Stimulated activated CD4-positive, alpha-beta T cell treated with anti-CD3 and anti-CD28 coated beads, Interleukin-2, amount 100 ng/mL, for 4 hours (primary cell): ENCODE measurements around the gene CHRDL2.

Experiments used
- DNase-seq: peaks from one replicate; pipeline ENCODE4 v3.0.0-alpha.2; 2020; ENCODE audit warnings: low read depth

Gene CHRDL2

GRCh38 chr11:74685338-74685737 lies 45.9 kb downstream of the CHRDL2 start:
- no peak for DNase-seq

GRCh38 chr11:74684661-74685060 lies 46.6 kb downstream of the CHRDL2 start:
- DNase-seq: no peak

DNA sequence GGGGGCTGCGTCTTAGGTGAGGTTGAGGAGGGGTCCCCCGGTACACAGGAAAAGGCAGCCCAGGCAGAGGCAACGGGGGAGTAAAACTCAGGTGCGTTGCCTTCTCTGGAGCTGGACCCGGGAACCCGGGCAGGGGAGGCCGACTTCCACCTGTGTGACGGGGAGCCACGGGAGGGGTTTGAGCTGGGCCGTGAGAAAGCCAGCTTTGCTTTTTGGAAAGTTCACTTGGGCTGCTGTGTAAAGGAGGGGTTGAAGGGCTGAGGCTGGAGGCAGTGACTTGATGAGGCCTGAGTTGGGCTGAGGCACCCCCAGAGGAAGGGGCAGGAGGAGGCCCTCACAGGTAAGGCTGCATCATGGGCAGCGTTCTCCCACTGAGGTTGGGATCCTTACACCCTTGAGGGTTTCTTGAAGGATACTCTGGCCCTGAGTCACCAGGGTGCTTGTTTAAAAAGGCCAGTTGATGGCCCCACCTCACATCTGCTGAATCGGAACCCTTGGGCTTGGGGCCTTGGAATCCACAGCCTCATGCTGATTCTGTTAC lies 47.2 kb downstream of the CHRDL2 start:
- no peak for DNase-seq

GRCh38 chr11:74683279-74683871 lies 47.9 kb downstream of the CHRDL2 start:
- no peak for DNase-seq

GRCh38 chr11:74682731-74683278 lies 48.4 kb downstream of the CHRDL2 start:
- DNase-seq: no peak

- DNase-seq: no peak
Measured at GRCh38 chr11:74681686-74682651, 49.3 kb downstream of the CHRDL2 start.

DNA sequence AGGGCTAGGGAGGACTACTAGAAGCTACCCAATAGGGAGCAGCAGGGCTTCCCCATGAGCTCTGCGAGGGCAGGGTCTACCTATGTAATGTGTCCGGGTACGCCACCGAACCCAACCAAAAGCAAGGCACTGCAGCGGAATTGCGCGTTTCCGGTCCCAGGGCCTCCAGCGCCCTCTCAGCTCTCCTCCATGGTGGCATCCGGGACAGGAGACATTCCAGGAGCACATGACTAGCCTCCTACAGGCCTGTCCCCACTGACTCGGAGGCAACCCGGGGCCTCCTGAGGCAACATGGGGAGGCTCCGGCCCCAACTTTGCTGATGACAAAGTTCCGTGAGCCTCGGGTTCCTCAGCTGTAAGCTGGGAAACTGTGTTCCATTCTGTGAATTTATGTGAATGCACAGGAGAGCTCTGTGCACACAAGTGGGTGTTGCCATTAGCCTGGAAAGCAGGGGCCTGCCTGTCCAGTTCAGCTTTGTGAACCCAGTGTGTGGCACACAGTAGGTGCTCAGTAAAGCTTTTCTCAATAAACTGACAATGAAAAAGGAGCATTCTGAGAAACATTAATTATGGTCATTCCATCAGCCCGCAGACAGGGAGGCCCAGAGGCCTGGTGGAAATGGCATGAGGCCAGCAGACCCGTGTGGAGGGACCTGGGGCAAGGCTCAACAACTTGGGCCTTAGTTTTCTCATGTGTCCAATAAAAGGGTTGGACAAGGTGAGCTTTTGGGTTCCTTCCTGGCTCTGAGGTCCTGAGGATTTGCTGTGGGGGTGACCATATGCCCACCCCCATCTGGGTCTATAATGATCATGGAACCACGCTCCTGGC lies 50.3 kb downstream of the CHRDL2 start:
- DNase-seq: no peak

DNA sequence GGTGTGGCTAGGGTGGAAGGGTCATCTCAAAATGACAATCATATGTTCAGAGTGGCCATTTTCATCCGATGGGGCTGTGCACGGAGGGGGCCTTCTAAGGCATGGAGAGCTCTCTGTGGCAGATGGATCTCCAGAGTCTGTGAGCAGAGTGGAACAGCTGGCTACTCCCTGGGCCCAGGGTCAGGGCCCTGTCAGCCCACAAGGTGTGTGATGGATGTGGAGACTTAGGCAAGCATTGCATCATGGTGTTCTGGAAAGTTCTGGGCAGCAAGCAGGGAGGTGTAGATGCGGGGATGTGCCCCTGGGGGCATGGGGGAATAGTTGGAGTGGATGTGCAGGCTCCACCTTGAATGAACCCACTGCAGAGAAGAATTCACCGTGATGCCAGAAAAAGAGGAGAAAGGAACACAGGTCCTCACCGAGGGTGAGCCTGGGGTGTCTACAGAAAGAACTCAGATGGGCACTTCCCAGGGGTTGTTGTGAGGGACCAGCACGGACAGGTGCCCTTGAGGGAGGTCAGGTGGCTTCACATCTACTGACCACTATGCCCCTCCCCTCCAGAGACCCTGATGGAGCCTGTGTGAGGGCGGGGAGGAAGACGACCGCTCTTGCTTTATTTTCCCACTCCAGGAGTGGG lies 51.1 kb downstream of the CHRDL2 start:
- no peak for DNase-seq

DNA sequence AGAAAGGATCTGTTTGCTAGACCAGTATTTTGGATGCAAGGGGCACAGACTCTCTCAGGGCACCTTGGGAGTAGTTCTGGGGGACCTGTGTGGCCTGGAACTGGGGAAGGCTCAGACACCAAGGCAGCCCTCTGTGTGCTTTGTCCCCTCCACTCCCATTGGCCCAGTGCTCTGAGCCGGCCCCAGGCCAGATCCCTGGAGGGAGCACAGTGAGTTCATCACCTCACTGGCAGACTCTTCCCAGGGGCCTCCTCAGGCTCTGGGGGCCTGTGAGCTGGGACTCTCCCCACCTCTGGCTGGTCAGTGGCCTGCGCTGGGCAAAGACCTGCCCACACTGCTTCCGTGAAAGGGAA lies 51.7 kb downstream of the CHRDL2 start:
- DNase-seq: no peak

- DNase-seq: no peak
Measured at GRCh38 chr11:74678591-74679512, 52.4 kb downstream of the CHRDL2 start.

DNA sequence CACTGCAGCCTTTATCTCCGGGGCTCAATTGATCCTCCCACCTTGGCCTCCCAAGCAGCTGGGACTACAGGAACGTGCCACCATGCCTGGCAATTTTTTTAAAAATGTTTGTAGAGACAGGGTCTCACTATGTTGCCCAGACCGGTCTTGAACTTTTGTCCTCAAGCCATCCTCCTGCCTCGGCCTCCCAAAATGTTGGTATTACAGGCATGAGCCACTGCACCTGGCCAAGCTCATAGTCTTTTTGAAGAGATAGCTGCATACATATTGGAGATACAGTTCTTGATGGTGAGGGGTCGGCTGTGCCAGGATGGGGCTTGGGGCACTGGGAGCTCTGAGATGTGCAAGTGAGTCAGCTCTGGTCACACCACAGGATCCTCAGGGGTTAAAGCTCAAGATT lies 53.2 kb downstream of the CHRDL2 start:
- DNase-seq: no peak

- no peak for DNase-seq
Measured at GRCh38 chr11:74677131-74677530, 54.1 kb downstream of the CHRDL2 start.

DNA sequence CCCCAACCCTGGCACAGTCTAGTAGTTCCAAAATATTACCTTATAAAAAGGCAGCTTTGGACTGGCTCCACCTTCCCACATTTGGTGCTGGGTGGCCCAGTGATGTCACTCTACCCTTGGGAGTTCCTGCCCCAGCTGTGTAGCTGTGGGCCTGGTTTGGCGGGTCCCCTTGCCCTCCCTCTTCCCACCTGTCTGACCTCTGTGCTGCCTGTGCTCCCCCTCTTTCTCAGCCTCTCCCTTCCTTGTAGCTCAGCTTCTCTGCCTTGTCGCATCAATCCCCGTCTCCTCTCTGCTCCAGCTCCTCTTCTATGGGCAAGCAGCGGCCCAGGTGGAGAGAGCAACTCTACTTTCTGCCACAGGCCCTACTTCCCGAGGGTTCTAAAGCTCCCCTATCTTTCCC lies 54.6 kb downstream of the CHRDL2 start:
- no peak for DNase-seq

GRCh38 chr11:74675761-74676160 lies 55.5 kb downstream of the CHRDL2 start:
- no peak for DNase-seq

DNA sequence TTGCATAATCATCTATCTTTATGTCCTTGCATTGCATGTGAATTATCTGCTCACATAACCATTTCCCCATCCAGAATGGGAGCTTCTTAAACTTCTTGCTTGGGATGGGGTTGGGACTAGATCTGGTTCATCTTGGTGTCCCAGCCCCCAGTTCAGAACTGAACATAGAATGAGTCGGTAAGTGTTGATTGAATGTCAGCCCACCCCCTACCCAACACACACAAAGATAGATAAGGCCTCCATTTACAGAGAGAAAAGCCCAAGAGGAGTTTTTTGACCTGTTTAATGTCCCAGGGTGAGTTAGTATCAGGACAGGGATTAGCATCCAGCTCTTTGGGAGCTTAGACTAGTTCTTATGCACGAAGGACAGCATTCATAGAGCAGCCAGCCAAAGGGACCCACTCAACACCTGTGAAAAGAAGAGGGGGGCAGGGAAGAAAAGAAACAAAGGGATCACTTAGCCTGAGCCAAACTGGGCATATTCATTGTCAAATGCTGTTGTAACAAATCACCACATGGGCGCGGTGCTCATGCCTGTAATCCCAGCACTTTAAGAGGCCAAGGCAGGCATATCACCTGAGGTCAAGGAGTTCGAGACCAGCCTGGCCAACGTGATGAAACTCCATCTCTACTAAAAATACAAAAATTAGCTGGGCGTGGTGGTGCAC lies 57.4 kb downstream of the CHRDL2 start:
- DNase-seq: no peak

DNA sequence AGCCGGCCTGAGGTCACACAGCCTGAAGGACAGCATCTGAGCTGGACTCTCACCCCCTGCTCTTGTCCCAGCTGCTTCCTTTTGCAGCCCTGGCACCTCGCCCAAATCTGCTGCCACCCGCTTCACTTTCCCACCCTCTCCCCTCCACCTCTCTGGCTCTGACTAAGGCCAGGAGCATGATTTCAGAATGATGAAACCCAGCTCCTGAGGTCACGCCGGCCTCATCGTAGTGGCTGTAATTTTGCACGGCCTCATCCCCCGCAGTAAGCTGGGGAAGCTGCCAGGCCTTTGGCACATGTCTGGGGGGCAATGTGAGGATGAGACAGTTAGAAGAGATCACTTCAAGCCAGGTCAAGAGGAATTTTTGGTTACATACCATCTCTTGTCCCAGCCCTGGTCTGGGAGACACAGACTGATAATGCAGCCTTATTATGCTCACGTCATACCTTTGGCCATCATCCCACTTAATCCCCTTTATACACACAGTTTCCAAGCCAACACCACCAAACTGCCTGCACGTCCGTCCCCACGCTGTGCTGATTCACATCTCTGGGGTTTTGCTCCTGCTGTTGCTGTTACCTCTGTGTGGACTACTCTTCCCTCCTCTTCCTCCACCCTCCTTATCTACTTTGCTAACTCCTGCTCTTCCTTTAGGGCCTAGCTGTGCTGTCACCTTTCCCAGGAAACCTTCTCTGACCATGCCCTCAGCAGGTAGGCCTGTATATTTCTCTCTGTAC lies 58.1 kb downstream of the CHRDL2 start:
- DNase-seq: no peak

DNA sequence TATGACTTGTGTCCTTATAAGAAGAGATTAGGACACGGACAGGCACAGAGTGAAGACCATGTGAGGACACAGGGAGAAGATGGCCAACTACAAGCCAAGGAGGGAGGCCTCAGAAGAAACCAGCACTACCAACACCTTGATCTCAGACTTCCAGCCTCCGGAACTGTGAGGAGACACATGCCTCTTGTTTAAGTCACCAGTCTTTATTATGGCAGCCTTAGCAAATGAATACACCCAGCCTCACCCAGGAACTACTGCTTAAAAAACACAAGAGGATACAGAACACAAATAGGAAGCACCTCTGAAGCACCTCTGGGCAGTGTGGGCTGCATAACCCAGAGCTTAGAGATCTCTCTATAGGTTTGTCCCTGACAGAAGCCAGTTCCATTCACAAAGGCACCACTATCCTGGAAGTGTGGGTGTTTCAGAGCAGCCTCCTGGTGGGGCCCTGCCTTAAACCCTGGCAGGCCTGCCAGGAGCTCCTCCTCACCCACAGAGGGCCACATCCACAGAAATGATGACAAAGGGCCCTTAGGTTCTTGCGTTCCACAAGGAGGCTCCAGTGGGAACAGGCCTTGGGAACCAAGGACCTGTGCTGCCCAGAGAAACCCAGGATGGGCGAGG lies 58.8 kb downstream of the CHRDL2 start:
- no peak for DNase-seq

DNA sequence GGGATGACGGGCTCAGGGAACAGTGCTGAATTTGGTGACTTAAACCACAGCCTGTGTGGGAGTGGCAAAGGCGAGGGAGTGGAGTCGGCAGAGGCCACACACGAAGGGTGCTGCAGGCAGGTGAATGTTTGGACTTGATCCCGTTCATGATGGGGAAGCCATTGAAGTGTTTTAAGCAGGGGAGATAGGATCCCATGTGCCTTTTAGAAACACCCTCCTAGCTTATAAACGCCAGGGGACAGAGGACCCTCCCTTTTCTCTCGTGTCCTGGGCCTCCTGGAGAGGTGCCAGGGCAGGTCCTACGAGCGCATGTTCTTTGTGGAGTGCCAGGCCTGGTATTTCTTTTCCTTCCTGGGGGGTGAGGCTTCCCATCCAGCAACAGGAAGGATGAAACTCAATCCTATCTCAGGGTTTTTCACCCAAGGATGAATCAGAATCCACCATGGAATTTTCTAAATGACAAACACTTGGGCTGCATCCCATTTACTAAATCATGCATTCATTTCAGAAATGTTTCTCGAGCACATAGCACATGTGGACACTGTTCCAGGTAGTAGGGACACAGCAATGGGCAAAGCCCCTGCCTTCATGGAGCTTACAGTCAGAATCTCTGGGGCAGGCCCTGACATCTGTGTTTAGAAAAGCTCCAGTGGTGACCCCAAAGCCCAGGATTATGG lies 59.6 kb downstream of the CHRDL2 start:
- no peak for DNase-seq
